Measurements from ENCODE around the gene ZNF827. TPM values are rescaled to one million over a fixed set of nuclear protein-coding genes. Genes with fewer than 3 reads are reported as not detected.

ZNF827 gene
- polyA plus RNA-seq, 1 donor from 2014 or later: 12.1 TPM

- H3K9ac ChIP-seq (ENCODE audit: low read length): no peak overlapping the region
- H3K4me3 ChIP-seq (ENCODE audit: low read length): no peak overlapping the region
- H3K27me3 ChIP-seq (ENCODE audit: insufficient read depth, low read depth, low read length): no peaks in the 10 kb centered on the region
- no peaks in the 10 kb centered on the region for H3K9me2 ChIP-seq (ENCODE audit: insufficient read depth, low read length)
- no peak overlapping the region for H3K4me2 ChIP-seq (ENCODE audit: low read length)
- H3K36me3 ChIP-seq (ENCODE audit: insufficient read depth, low read length): no peaks in the 10 kb centered on the region
- no peaks in the 10 kb centered on the region for H4K20me1 ChIP-seq (ENCODE audit: insufficient read depth)
- H3F3A ChIP-seq (ENCODE audit: insufficient read depth, low read length, poor library complexity, severe bottlenecking): no peaks in the 10 kb centered on the region
- H3K27ac ChIP-seq (ENCODE audit: low read length): no peak overlapping the region
- no peak for TF ChIP-seq EP300 (conservative IDR thresholded peaks at IDR 0.05; ENCODE audit: poor library complexity, severe bottlenecking)
- no peak for TF ChIP-seq RAD21 (conservative IDR thresholded peaks at IDR 0.05)
- TF ChIP-seq POLR2AphosphoS5 (IDR thresholded peaks at IDR 0.05): no peak
- no peak for TF ChIP-seq REST (IDR thresholded peaks at IDR 0.05; ENCODE audit: borderline replicate concordance)
- TF ChIP-seq EZH2 (IDR thresholded peaks at IDR 0.05; ENCODE audit: borderline replicate concordance, insufficient read depth, low read length, poor library complexity, severe bottlenecking): no peak
- no peak for TF ChIP-seq TAF1 (IDR thresholded peaks at IDR 0.05; ENCODE audit: low read depth)
- TF ChIP-seq CTCF (IDR thresholded peaks at IDR 0.05; ENCODE audit: poor library complexity, severe bottlenecking): no peak
- TF ChIP-seq MXI1 (conservative IDR thresholded peaks at IDR 0.05; ENCODE audit: poor library complexity, severe bottlenecking): no peak
- no peak for TF ChIP-seq SMC3 (conservative IDR thresholded peaks at IDR 0.05; ENCODE audit: poor library complexity)
- no peak overlapping the region for H2AFZ ChIP-seq (ENCODE audit: low read depth, low read length)
- no peaks in the 10 kb centered on the region for H3K9me3 ChIP-seq (ENCODE audit: low read length)
- H3K79me2 ChIP-seq (replicated peaks; ENCODE audit: insufficient read depth, low read length): no peaks in the 10 kb centered on the region
These were observed 64.7 kb downstream of the ZNF827 start for GRCh38 chr4:145873901-145874300.

GRCh38 chr4:145871209-145871608 is 67.4 kb downstream of the ZNF827 start:
- H3K27ac ChIP-seq (ENCODE audit: low read length): no peak overlapping the region
- H3K27me3 ChIP-seq (ENCODE audit: insufficient read depth, low read depth, low read length): no peaks in the 10 kb centered on the region
- H3F3A ChIP-seq (ENCODE audit: insufficient read depth, low read length, poor library complexity, severe bottlenecking): no peaks in the 10 kb centered on the region
- H3K4me2 ChIP-seq (ENCODE audit: low read length): no peak overlapping the region
- no peak overlapping the region for H3K9ac ChIP-seq (ENCODE audit: low read length)
- H3K9me3 ChIP-seq (ENCODE audit: low read length): no peaks in the 10 kb centered on the region
- H4K20me1 ChIP-seq (ENCODE audit: insufficient read depth): no peaks in the 10 kb centered on the region
- H3K36me3 ChIP-seq (ENCODE audit: insufficient read depth, low read length): no peaks in the 10 kb centered on the region
- TF ChIP-seq MXI1 (conservative IDR thresholded peaks at IDR 0.05; ENCODE audit: poor library complexity, severe bottlenecking): no peak
- TF ChIP-seq SMC3 (conservative IDR thresholded peaks at IDR 0.05; ENCODE audit: poor library complexity): no peak
- no peak for TF ChIP-seq CTCF (IDR thresholded peaks at IDR 0.05; ENCODE audit: poor library complexity, severe bottlenecking)
- TF ChIP-seq REST (IDR thresholded peaks at IDR 0.05; ENCODE audit: borderline replicate concordance): no peak
- TF ChIP-seq POLR2AphosphoS5 (IDR thresholded peaks at IDR 0.05): no peak
- TF ChIP-seq TAF1 (IDR thresholded peaks at IDR 0.05; ENCODE audit: low read depth): no peak
- no peak for TF ChIP-seq EP300 (conservative IDR thresholded peaks at IDR 0.05; ENCODE audit: poor library complexity, severe bottlenecking)
- TF ChIP-seq RAD21 (conservative IDR thresholded peaks at IDR 0.05): no peak
- no peak for TF ChIP-seq EZH2 (IDR thresholded peaks at IDR 0.05; ENCODE audit: borderline replicate concordance, insufficient read depth, low read length, poor library complexity, severe bottlenecking)
- H3K79me2 ChIP-seq (replicated peaks; ENCODE audit: insufficient read depth, low read length): no peaks in the 10 kb centered on the region
- H3K4me3 ChIP-seq (ENCODE audit: low read length): no peak overlapping the region
- H3K9me2 ChIP-seq (ENCODE audit: insufficient read depth, low read length): no peaks in the 10 kb centered on the region
- no peak overlapping the region for H2AFZ ChIP-seq (ENCODE audit: low read depth, low read length)

All from neural cell (in vitro differentiated cells).